Neural crest cell (in vitro differentiated cells): ENCODE measurements around the gene HDX. TPM values are rescaled to one million over a fixed set of nuclear protein-coding genes. Genes with fewer than 3 reads are reported as not detected.

Experiments used
- DNase-seq: peaks from one replicate; pipeline ENCODE4 v3.0.0; 2021; ENCODE audit warnings: low read depth, mixed read lengths, low spot score
- H3K27ac Mint-ChIP-seq: one replicate; pipeline ENCODE4 v1.8.0; 2021; ENCODE audit warnings: mild to moderate bottlenecking, mixed read lengths; ENCODE audit not compliant: unreplicated experiment
- H3K27me3 Mint-ChIP-seq: 2 replicates; pipeline ENCODE4 v1.8.0; 2021; ENCODE audit warnings: low read depth, mild to moderate bottlenecking, mixed read lengths
- H3K36me3 Mint-ChIP-seq: 2 replicates; pipeline ENCODE4 v1.8.0; 2021; ENCODE audit warnings: low read depth, mild to moderate bottlenecking, mixed read lengths
- H3K4me1 Mint-ChIP-seq: 2 replicates; pipeline ENCODE4 v1.8.0; 2021; ENCODE audit warnings: mixed read lengths
- H3K4me3 Mint-ChIP-seq: one replicate; pipeline ENCODE4 v1.8.0; 2021; ENCODE audit warnings: mild to moderate bottlenecking, mixed read lengths
- H3K9me3 Mint-ChIP-seq: 2 replicates; pipeline ENCODE4 v1.8.0; 2021; ENCODE audit warnings: mixed read lengths
- total RNA-seq: library from RNA; stranded (reverse); gene quantifications from 2 replicates; pipeline ENCODE4 v1.2.1, GENCODE V29; 2021
- TF ChIP-seq, protein P1 (sequence below): fragments of 200-600 bp; sonication (generic); conservative IDR thresholded peaks from 2 replicates; pipeline ENCODE4 v1.5.0; 2021; ENCODE audit warnings: antibody characterized with exemption, mild to moderate bottlenecking

The HDX gene
- total RNA-seq, 1 donor from 2014 or later, result 8.8 TPM

DNA sequence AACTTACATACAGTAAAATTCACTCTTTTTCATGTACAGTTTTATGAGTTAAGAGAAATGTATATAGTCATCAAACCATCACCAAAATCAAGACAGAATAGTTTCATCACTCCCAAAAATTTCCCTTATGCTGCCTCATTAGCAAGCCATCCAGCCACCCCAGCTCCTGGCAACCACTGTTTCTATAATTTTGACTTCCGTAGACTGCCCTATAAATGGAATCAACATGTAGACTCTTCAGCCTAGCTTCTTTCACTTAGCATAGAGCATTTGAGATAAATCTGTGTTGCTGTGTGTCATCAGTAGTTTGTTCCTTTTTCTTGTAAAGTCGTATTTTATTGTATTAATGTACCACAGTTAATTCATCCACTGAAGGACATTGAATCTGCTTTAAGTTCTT is 23.2 kb downstream of the HDX start:
- DNase-seq, result no peak
- Mint-ChIP-seq H3K4me3 (no peak overlapping the region), H3K27ac (no peak overlapping the region), H3K4me1 (peaks cover 7% of the 10 kb centered on the region), H3K9me3 (peaks cover 15% of the 10 kb centered on the region), H3K36me3 (peaks cover 22% of the 10 kb centered on the region), H3K27me3 (no peaks in the 10 kb centered on the region)
- TF ChIP-seq, protein P1, sequence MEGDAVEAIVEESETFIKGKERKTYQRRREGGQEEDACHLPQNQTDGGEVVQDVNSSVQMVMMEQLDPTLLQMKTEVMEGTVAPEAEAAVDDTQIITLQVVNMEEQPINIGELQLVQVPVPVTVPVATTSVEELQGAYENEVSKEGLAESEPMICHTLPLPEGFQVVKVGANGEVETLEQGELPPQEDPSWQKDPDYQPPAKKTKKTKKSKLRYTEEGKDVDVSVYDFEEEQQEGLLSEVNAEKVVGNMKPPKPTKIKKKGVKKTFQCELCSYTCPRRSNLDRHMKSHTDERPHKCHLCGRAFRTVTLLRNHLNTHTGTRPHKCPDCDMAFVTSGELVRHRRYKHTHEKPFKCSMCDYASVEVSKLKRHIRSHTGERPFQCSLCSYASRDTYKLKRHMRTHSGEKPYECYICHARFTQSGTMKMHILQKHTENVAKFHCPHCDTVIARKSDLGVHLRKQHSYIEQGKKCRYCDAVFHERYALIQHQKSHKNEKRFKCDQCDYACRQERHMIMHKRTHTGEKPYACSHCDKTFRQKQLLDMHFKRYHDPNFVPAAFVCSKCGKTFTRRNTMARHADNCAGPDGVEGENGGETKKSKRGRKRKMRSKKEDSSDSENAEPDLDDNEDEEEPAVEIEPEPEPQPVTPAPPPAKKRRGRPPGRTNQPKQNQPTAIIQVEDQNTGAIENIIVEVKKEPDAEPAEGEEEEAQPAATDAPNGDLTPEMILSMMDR, result no peak

DNA sequence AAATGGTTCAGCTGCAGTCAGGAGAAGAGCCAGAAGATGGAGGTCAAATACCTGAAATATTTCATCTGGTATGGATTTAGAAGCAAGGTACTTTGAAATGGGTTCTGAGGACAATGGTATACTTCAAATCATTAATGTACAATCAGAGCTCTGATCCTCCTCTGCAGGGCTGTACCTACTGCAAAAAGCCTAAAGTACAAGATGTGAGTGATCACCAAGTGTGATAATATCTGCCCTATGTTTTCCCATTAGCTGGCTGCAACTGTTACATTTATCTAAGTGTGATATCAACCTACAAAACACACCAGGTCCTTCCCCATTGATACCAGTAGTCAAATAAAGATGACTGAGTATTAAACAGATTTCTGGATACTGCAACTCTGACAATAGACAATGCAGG is 25.1 kb downstream of the HDX start:
- TF ChIP-seq, protein P1, result no peak

DNA sequence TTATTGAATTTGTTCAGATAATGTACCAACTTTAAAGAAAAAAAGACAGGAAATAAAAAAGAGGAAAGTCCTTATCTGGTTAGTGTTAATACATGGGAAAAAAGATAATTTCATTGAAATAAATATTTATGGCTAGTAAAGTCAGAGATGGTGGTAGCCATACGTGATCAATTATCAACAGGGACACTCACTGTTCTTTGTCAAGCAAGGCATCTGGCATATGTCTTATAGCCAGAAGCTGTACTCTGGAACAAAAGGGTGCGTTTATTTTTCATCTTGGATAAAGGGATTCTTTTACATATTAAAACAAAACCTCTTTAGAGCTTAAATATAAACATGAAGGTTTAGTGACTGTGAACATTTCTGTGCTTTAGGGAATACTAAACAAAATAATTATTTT is 26.7 kb downstream of the HDX start:
- Mint-ChIP-seq H3K27ac (peak overlapping the region; percentile 81), H3K4me3 (no peak overlapping the region), H3K9me3 (peaks cover 3% of the 10 kb centered on the region), H3K27me3 (no peaks in the 10 kb centered on the region), H3K4me1 (peaks cover 10% of the 10 kb centered on the region), H3K36me3 (peaks cover 2% of the 10 kb centered on the region)
- DNase-seq, result no peak
- TF ChIP-seq, protein P1, result no peak

More for the DNA sequence above, 25.1 kb downstream of the HDX start:
- H3K4me3 Mint-ChIP-seq, result no peak overlapping the region
- H3K27me3 Mint-ChIP-seq, result no peaks in the 10 kb centered on the region
- peaks cover 6% of the 10 kb centered on the region for H3K9me3 Mint-ChIP-seq
- peaks cover 10% of the 10 kb centered on the region for H3K4me1 Mint-ChIP-seq
- H3K27ac Mint-ChIP-seq, result no peak overlapping the region
- H3K36me3 Mint-ChIP-seq, result peaks cover 11% of the 10 kb centered on the region
- DNase-seq, result no peak

DNA sequence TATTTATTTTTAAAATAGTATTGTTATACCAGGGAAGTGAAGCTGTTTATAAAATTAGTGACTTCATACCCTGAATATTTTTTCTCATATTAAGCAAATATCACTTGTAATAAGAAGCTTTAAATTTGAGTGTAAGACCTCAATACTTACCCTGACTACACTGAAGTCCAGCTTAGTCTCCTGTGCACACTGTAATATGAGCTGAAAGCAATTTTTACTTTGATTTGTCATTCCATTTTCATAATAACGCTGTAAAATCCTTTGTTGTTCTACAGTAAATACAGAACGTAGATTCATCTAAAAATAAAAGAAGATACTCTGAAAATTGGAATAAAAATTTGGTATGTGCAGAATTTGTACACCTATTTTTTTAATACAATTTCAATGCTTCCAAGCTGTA is 27.2 kb downstream of the HDX start:
- Mint-ChIP-seq H3K27me3 (no peaks in the 10 kb centered on the region), H3K36me3 (peaks cover under 1% of the 10 kb centered on the region), H3K9me3 (peaks cover 3% of the 10 kb centered on the region), H3K27ac (no peak overlapping the region), H3K4me3 (no peak overlapping the region), H3K4me1 (peaks cover 10% of the 10 kb centered on the region)
- no peak for DNase-seq
- TF ChIP-seq, protein P1, result no peak

DNA sequence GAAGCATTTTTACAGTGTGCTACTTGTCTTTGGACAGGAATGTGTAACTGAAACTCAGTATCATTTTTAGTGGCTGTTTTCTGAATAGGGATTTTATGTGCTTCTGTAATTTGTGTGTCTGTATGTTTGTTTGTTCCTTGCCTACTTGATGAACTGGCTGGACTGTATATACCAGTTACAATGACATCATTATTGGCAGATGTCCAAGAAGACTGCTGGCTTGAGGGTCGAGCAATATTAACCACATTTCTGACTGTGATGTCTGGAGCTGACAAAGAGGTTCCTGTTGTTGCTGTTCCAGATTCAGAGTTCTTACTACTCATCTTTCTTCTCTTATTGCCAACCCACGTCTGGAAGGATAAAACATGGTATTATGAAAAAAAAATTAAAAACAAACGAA is 33.0 kb downstream of the HDX start:
- H3K27me3 Mint-ChIP-seq, result no peaks in the 10 kb centered on the region
- TF ChIP-seq, protein P1, result no peak

DNA sequence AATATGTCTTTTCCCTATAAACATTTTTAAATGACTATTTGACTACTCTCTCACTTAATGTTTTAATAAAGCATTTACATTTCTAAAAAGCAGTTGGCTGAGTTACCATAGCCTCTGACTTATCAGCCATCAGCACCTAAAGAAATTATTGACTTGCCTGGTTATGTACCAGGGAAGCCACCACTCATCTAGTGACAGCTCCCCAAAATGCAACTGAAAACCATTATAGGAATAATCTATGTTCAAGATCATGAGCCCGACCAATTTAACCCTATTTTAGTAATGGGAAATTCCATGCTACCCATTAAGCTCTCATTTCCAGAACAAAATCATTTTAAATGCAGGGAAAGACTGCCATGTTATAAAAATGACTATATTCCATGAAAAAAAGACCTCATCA is 34.4 kb downstream of the HDX start:
- H3K27me3 Mint-ChIP-seq, result no peaks in the 10 kb centered on the region

More for the DNA sequence above, 33.0 kb downstream of the HDX start:
- DNase-seq, result no peak
- Mint-ChIP-seq H3K36me3 (peaks cover 24% of the 10 kb centered on the region), H3K27ac (peak overlapping the region; percentile 22), H3K9me3 (peaks cover 7% of the 10 kb centered on the region), H3K4me3 (no peak overlapping the region), H3K4me1 (peaks cover 14% of the 10 kb centered on the region)

More for the DNA sequence above, 34.4 kb downstream of the HDX start:
- DNase-seq, result no peak
- peaks cover 29% of the 10 kb centered on the region for H3K36me3 Mint-ChIP-seq
- peaks cover 11% of the 10 kb centered on the region for H3K9me3 Mint-ChIP-seq
- H3K27ac Mint-ChIP-seq, result no peak overlapping the region
- peaks cover 14% of the 10 kb centered on the region for H3K4me1 Mint-ChIP-seq
- TF ChIP-seq, protein P1, result no peak
- H3K4me3 Mint-ChIP-seq, result no peak overlapping the region
